Sigmoid colon (tissue), 7 donors: ENCODE measurements around the gene PLXNA1. TPM values are rescaled to one million over a fixed set of nuclear protein-coding genes. Genes with fewer than 3 reads are reported as not detected.

Experiments used
- DNase-seq: peaks from one replicate; pipeline ENCODE4 v3.0.0-alpha.2; 2019
- H3K27ac ChIP-seq, 4 donors: fragments of 200-600 bp; sonication (generic); one replicate each; pipeline ENCODE4 v1.5.1; 2016 to 2019; ENCODE audit warnings: mild to moderate bottlenecking in 1 of 4
- H3K27me3 ChIP-seq, 3 donors: fragments of 200-600 bp; sonication (generic); one replicate each; pipeline ENCODE4 v1.5.1; 2019; ENCODE audit warnings: mild to moderate bottlenecking in 1 of 3
- H3K36me3 ChIP-seq, 4 donors: fragments of 200-600 bp; sonication (generic); one replicate each; pipeline ENCODE4 v1.5.1; 2016 to 2019
- H3K4me1 ChIP-seq, 4 donors: fragments of 200-600 bp; sonication (generic); one replicate each; pipeline ENCODE4 v1.5.1; 2017 to 2019
- H3K4me3 ChIP-seq, 4 donors: fragments of 200-600 bp; sonication (generic); one replicate each; pipeline ENCODE4 v1.5.1; 2017 to 2019; ENCODE audit warnings: mild to moderate bottlenecking in 2 of 4, moderate library complexity in 1 of 4
- H3K9me3 ChIP-seq, 4 donors: fragments of 200-600 bp in 3 of 4; sonication (generic) in 3 of 4; one replicate each; pipeline versions ENCODE4 v1.5.1 to v1.6.1; 2013 to 2019
- EP300 ChIP-seq, 4 donors: sonication (generic); formaldehyde crosslinking; IDR thresholded peaks; one replicate each; pipeline ENCODE4 v1.6.1; 2017; ENCODE audit warnings: antibody characterized with exemption in 4 of 4
- POLR2A ChIP-seq, 2 donors: fragments of 450-650 bp; IDR thresholded peaks; one replicate each; pipeline ENCODE4 v1.6.1; 2016; ENCODE audit warnings: antibody characterized with exemption in 2 of 2, mild to moderate bottlenecking in 2 of 2, moderate library complexity in 2 of 2
- POLR2AphosphoS5 ChIP-seq, 4 donors: sonication (generic); formaldehyde crosslinking; IDR thresholded peaks; one replicate each; pipeline ENCODE4 v1.6.1; 2017; ENCODE audit warnings: antibody characterized with exemption in 4 of 4
- WGBS, 2 donors: extraction: QIAGEN DNeasy Blood & Tissue Kit; methylation state at CpG; one replicate each; pipeline ENCODE4 v1.1.7; 2013; 5-methylcytosine and 5-hydroxymethylcytosine counted together
- intact Hi-C: fragments of 100-400 bp; cut with DNase I; formaldehyde crosslinking; loops from one replicate; pipeline ENCODE4 v1.15.1; 2023
- polyA plus RNA-seq, 3 donors: library from polyadenylated mRNA; stranded (reverse); fragments of 200-250 nt; gene quantifications; one replicate each; pipeline ENCODE4 v1.2.3, GENCODE V29; 2013
- total RNA-seq, 4 donors: library from RNA; depleted of rRNA; stranded (reverse); fragments of >200 nt; gene quantifications; one replicate each; pipeline ENCODE4 v1.1.0, GENCODE V29; 2016
- TF ChIP-seq, protein P1 (sequence below), 4 experiments: fragments of 450-650 bp in 3 of 4; fragments of 200-600 bp in 1 of 4; IDR thresholded peaks; one replicate each; pipeline ENCODE4 v1.5.1; 2016 to 2019; ENCODE audit warnings: antibody characterized with exemption in 4 of 4, mild to moderate bottlenecking in 3 of 4, moderate library complexity in 2 of 4
- donor health status: healthy with polysubstance abuse.
- donor health status: Bipolar disorder and iron deficiency.
- donor health status: healthy.

PLXNA1 gene
- total and polyA plus RNA-seq, 7 donors, result 0.60 to 29.6 (median 8.2) TPM

DNA sequence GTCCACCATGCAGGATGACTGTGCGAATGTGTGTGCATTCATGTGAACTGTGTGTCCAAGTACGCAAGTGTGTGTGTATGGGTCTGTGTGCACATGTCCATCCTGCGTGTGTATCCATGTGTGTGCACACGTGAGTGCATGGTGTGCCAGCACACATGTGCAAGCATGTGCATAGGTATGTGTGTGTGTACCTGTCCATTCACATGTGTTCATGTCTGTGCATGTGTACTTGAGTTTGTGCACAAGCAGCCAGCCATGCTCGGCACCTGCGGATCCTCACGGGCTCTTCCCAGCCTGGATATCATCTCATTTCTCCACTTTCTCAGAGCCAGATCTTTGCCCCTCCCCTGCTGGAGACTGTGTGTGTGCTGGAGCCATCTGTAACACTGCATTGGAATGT, 18.7 kb upstream of the PLXNA1 start:
- no peak for TF ChIP-seq POLR2AphosphoS5 (IDR thresholded peaks at IDR 0.05)
- TF ChIP-seq POLR2A (IDR thresholded peaks at IDR 0.05), result no peak
- no peak for TF ChIP-seq EP300 (IDR thresholded peaks at IDR 0.05)
- TF ChIP-seq, protein P1, sequence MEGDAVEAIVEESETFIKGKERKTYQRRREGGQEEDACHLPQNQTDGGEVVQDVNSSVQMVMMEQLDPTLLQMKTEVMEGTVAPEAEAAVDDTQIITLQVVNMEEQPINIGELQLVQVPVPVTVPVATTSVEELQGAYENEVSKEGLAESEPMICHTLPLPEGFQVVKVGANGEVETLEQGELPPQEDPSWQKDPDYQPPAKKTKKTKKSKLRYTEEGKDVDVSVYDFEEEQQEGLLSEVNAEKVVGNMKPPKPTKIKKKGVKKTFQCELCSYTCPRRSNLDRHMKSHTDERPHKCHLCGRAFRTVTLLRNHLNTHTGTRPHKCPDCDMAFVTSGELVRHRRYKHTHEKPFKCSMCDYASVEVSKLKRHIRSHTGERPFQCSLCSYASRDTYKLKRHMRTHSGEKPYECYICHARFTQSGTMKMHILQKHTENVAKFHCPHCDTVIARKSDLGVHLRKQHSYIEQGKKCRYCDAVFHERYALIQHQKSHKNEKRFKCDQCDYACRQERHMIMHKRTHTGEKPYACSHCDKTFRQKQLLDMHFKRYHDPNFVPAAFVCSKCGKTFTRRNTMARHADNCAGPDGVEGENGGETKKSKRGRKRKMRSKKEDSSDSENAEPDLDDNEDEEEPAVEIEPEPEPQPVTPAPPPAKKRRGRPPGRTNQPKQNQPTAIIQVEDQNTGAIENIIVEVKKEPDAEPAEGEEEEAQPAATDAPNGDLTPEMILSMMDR (IDR thresholded peaks at IDR 0.05), result no peak
- intact Hi-C loops, result no loop called here
- H3K4me1 ChIP-seq, result peaks cover 0 to 11% (median 2%) of the 10 kb centered on the region in 4 donors
- no peaks in the 10 kb centered on the region for H3K9me3 ChIP-seq
- H3K36me3 ChIP-seq, result no peaks in the 10 kb centered on the region
- peaks cover 0 to 6% (median 0%) of the 10 kb centered on the region in 3 donors for H3K27me3 ChIP-seq
- 87 to 89% methylated on average over 7 of the region's 7 CpGs for WGBS, 2 donors
- H3K4me3 ChIP-seq, result no peak overlapping the region
- peak; percentile 33 for DNase-seq
- H3K27ac ChIP-seq, result no peak overlapping the region

DNA sequence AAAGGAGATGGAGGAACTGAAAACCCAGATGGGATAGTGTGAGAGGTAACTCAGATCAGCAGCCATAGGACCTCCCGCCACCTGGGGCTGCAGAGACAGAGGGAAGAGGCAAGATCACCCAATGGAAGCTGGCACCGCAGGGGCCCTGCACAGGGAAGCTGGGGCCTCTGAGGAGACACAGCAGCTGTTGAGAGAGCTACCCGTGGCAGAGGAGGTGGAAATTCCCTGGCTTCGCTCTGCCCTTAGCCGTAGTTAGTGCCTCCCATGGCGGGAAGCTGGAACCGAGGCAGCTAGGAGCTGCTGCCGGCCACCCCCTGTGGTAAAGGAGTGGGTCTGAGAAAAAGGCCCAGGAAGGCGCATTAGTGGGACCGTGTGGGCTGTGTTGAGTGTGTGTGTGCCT, 18.0 kb upstream of the PLXNA1 start:
- Histone ChIP-seq H3K27ac (no peak overlapping the region), H3K9me3 (no peaks in the 10 kb centered on the region), H3K27me3 (peaks cover 0 to 6% (median 0%) of the 10 kb centered on the region in 3 donors), H3K4me3 (no peak overlapping the region), H3K36me3 (no peaks in the 10 kb centered on the region), H3K4me1 (peaks cover 0 to 11% (median 2%) of the 10 kb centered on the region in 4 donors)
- intact Hi-C loops, result no loop called here
- 85 to 90% methylated on average over 10 of the region's 10 CpGs for WGBS, 2 donors
- peak; percentile 37 for DNase-seq
- TF ChIP-seq POLR2A (IDR thresholded peaks at IDR 0.05) (no peak), POLR2AphosphoS5 (IDR thresholded peaks at IDR 0.05) (no peak), EP300 (IDR thresholded peaks at IDR 0.05) (no peak)
- TF ChIP-seq, protein P1 (IDR thresholded peaks at IDR 0.05), result no peak

DNA sequence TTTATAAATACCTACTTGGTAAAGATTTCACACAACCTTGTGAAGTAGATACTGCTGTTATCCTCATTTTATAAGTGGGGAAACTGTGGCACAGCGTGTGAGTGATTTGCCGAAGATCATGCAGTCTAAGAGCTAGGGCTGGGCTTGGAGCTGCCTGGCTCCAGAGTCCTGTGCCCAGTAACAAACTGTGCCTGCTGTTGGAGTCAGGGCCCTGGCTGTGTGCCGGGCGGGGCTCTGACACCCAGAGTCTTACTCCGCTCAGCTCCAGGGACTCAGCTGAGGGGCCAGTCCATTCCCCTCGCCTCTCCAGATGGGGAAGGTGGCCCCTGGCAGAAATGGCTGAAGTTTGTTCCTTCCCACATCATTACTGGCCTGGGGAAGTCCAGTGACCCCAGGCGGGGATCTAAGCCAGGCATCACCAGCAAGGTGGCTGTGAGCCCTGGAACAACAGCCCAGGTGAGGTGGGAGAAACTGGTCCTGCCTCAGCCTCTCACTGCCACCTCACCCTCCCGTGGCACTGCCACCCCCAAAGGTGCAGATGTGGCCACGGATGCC, 17.3 kb upstream of the PLXNA1 start:
- no peak overlapping the region for H3K4me3 ChIP-seq
- no peaks in the 10 kb centered on the region for H3K36me3 ChIP-seq
- no peak overlapping the region for H3K27ac ChIP-seq
- H3K9me3 ChIP-seq, result no peaks in the 10 kb centered on the region
- 90% methylated on average over 9 of the region's 9 CpGs for WGBS, 2 donors
- no peak for TF ChIP-seq EP300 (IDR thresholded peaks at IDR 0.05)
- intact Hi-C loops, result no loop called here
- H3K27me3 ChIP-seq, result peaks cover 0 to 6% (median 0%) of the 10 kb centered on the region in 3 donors
- H3K4me1 ChIP-seq, result peaks cover 0 to 11% (median under 1%) of the 10 kb centered on the region in 4 donors
- peak; percentile 10 for DNase-seq

DNA sequence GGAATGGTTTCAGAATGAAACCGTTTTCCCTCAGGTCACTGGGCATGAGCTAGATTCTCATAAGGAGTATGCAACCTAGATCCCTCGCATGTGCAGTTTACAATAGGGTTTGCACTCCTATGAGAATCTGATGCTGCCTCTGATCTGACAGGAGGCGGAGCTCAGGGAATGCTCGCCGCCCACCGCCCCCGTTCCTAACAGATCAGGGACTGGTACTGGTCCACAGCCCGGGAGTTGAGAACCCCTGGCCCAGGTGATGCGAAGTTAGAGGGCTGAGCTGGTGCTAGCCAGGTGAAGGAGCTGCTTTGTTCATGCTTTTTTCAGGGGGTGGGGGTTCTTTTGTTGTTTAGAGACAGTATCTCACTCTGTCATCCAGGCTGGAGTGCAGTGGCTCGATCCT, 15.5 kb upstream of the PLXNA1 start:
- Histone ChIP-seq H3K27ac (no peak overlapping the region), H3K4me1 (peaks cover 0 to 5% (median 0%) of the 10 kb centered on the region in 4 donors), H3K27me3 (peaks cover 0 to 15% (median 0%) of the 10 kb centered on the region in 3 donors), H3K4me3 (no peak overlapping the region), H3K36me3 (no peaks in the 10 kb centered on the region), H3K9me3 (no peaks in the 10 kb centered on the region)
- no peak for DNase-seq
- WGBS, 2 donors, result 88 to 91% methylated on average over 10 of the region's 10 CpGs
- intact Hi-C loops, result no loop called here
- no peak for TF ChIP-seq POLR2AphosphoS5 (IDR thresholded peaks at IDR 0.05)
- TF ChIP-seq, protein P1 (IDR thresholded peaks at IDR 0.05), result no peak
- TF ChIP-seq POLR2A (IDR thresholded peaks at IDR 0.05), result no peak
- no peak for TF ChIP-seq EP300 (IDR thresholded peaks at IDR 0.05)

DNA sequence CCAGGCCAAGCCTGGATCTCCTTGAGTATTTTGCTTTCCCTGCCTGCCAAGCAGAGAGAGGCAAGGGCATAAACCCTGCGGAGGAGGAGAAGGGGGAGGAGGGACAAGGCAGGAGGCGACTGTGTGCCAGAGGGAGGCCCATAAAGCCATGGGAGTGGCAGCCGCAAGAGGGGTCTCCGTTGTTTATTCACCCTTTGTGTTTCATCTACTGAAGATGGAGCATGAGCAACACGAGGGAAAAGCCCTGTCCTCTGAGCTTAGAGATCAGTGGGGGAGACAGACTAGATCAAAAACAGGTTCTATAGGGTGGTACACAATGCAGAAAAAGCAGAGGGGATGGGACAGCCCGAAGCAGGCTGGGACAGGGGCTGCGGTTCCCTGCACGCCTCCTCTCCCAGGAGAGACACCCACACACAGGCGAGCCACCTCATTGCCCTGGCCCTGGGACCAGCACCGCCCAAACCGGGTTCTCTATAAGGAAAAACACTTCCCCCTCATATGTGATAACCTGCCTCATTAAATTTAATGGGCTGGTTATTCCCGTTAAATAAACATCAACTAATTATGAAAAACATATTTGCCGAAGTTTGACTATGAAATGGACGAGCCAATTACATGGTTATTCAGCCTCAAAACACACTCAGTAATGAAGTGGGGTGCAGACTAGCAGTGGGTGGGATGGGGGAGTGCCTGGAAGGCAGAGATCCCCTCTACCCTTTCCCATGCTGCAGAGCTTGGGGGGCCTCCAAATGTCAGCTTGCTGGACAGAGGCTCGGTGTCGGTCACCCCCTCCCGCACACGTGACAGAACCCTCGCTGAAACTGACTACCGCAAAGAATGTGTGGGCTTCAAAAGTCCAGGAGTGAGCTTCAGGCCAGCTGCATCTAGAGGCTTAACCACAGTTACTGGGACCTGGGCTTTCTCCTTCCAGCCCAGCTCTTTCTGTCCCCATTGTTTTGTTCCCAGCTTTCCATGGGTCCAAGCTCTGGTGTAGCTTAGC, 14.2 kb upstream of the PLXNA1 start:
- Histone ChIP-seq H3K4me1 (peaks cover 0 to 9% (median 0%) of the 10 kb centered on the region in 4 donors), H3K36me3 (no peaks in the 10 kb centered on the region), H3K9me3 (no peaks in the 10 kb centered on the region), H3K27ac (no peak overlapping the region), H3K27me3 (peaks cover 0 to 18% (median 0%) of the 10 kb centered on the region in 3 donors), H3K4me3 (no peak overlapping the region)
- intact Hi-C loops, result no loop called here
- no peak for DNase-seq
- TF ChIP-seq POLR2A (IDR thresholded peaks at IDR 0.05) (no peak), POLR2AphosphoS5 (IDR thresholded peaks at IDR 0.05) (no peak), EP300 (IDR thresholded peaks at IDR 0.05) (no peak)
- TF ChIP-seq, protein P1 (IDR thresholded peaks at IDR 0.05), result no peak
- 54 to 75% methylated on average over 20 of the region's 20 CpGs for WGBS, 2 donors
